Transverse colon (tissue), 4 donors: ENCODE data around the gene KIN. TPM values are rescaled to one million over a fixed set of nuclear protein-coding genes. Genes with fewer than 3 reads are reported as not detected.

Experiments used
- DNase-seq: peaks from one replicate; pipeline ENCODE4 v3.0.0-alpha.2; 2019
- H3K27ac ChIP-seq, 4 donors: fragments of 200-600 bp; sonication (generic); 2 replicates each; pipeline ENCODE4 v1.5.1; 2016 to 2018; ENCODE audit warnings: inconsistent platforms in 4 of 4
- H3K27me3 ChIP-seq: fragments of 200-600 bp; sonication (generic); 2 replicates; pipeline ENCODE4 v1.5.1; 2017; ENCODE audit warnings: inconsistent platforms
- H3K36me3 ChIP-seq, 4 donors: fragments of 200-600 bp; sonication (generic); 2 replicates each; pipeline ENCODE4 v1.5.1; 2017 to 2019; ENCODE audit warnings: inconsistent platforms in 4 of 4
- H3K4me1 ChIP-seq, 4 donors: fragments of 200-600 bp; sonication (generic); 2 replicates each; pipeline ENCODE4 v1.5.1; 2017 to 2020; ENCODE audit warnings: inconsistent platforms in 4 of 4
- H3K4me3 ChIP-seq, 4 donors: fragments of 200-600 bp; sonication (generic); 1 replicate in 1 of 4; 2 replicates in 3 of 4; pipeline versions ENCODE4 v1.5.1 to v1.6.1; 2017 to 2019; ENCODE audit warnings: inconsistent platforms in 4 of 4
- H3K9me3 ChIP-seq, 2 donors: fragments of 200-600 bp; sonication (generic); 2 replicates each; pipeline ENCODE4 v1.5.1; 2017 to 2019; ENCODE audit warnings: inconsistent platforms in 2 of 2
- EP300 ChIP-seq: sonication (generic); formaldehyde crosslinking; IDR thresholded peaks from one replicate; pipeline ENCODE4 v1.6.1; 2017; ENCODE audit warnings: antibody characterized with exemption, low read depth
- POLR2A ChIP-seq: fragments of 450-650 bp; IDR thresholded peaks from one replicate; pipeline ENCODE4 v1.6.1; 2016; ENCODE audit warnings: antibody characterized with exemption, mild to moderate bottlenecking, moderate library complexity
- POLR2AphosphoS5 ChIP-seq, 3 donors: sonication (generic); formaldehyde crosslinking; IDR thresholded peaks; one replicate each; pipeline ENCODE4 v1.6.1; 2016; ENCODE audit warnings: antibody characterized with exemption in 3 of 3
- WGBS, 2 donors: methylation state at CpG; one replicate each; pipeline ENCODE4 v1.1.5; 2018; ENCODE audit warnings: low coverage in 1 of 2; 5-methylcytosine and 5-hydroxymethylcytosine counted together
- in situ Hi-C, 4 donors: fragments of 200-750 bp; cut with MboI; loops; one replicate each; pipeline versions ENCODE4 v1.15.0 to v1.15.1; 2017; ENCODE audit warnings: low sequenced_read_pairs in 3 of 4, low pct_ligation_motif_present in 1 of 4, low pct_unique_long_range_greater_than_20kb in 1 of 4
- intact Hi-C: fragments of 100-400 bp; cut with DNase I; formaldehyde crosslinking; loops from one replicate; pipeline ENCODE4 v1.15.1; 2023; ENCODE audit warnings: low total_unique reads
- total RNA-seq, 4 donors: library from RNA; depleted of rRNA; stranded (reverse); fragments of >200 nt; gene quantifications; one replicate each; pipeline ENCODE4 v1.1.0, GENCODE V29; 2016
- TF ChIP-seq, protein P1 (sequence below), 5 experiments: fragments of 200-600 bp in 3 of 5; fragments of 450-650 bp in 2 of 5; sonication (generic) in 3 of 5; IDR thresholded peaks; 1 replicate in 2 of 5; 2 replicates in 3 of 5; pipeline ENCODE4 v1.5.1; 2016 to 2017; ENCODE audit warnings: antibody characterized with exemption in 5 of 5, inconsistent platforms in 3 of 5, mild to moderate bottlenecking in 2 of 5, moderate library complexity in 1 of 5

The KIN gene
- total RNA-seq, 4 donors from 2014 or later = 1.8 to 10.8 (median 5.5) TPM

- intact Hi-C loops (no loop called here), in situ Hi-C loops (no loop called here)
- H3K4me3 ChIP-seq = no peak overlapping the region
- DNase-seq = no peak
- no peaks in the 10 kb centered on the region for H3K9me3 ChIP-seq
- peaks cover 2% of the 10 kb centered on the region for H3K27me3 ChIP-seq
- 75 to 85% methylated on average over 1 of the region's 1 CpG for WGBS, 2 donors
- no peaks in the 10 kb centered on the region for H3K4me1 ChIP-seq
- H3K27ac ChIP-seq = no peak overlapping the region
- no peaks in the 10 kb centered on the region for H3K36me3 ChIP-seq
- TF ChIP-seq EP300 = no peak
- TF ChIP-seq POLR2A = no peak
- TF ChIP-seq, protein P1, sequence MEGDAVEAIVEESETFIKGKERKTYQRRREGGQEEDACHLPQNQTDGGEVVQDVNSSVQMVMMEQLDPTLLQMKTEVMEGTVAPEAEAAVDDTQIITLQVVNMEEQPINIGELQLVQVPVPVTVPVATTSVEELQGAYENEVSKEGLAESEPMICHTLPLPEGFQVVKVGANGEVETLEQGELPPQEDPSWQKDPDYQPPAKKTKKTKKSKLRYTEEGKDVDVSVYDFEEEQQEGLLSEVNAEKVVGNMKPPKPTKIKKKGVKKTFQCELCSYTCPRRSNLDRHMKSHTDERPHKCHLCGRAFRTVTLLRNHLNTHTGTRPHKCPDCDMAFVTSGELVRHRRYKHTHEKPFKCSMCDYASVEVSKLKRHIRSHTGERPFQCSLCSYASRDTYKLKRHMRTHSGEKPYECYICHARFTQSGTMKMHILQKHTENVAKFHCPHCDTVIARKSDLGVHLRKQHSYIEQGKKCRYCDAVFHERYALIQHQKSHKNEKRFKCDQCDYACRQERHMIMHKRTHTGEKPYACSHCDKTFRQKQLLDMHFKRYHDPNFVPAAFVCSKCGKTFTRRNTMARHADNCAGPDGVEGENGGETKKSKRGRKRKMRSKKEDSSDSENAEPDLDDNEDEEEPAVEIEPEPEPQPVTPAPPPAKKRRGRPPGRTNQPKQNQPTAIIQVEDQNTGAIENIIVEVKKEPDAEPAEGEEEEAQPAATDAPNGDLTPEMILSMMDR (IDR thresholded peaks at IDR 0.05) = no peak
- TF ChIP-seq POLR2AphosphoS5 (IDR thresholded peaks at IDR 0.05) = no peak
These were observed 77.3 kb downstream of the KIN start for GRCh38 chr10:7710446-7710845.

DNA sequence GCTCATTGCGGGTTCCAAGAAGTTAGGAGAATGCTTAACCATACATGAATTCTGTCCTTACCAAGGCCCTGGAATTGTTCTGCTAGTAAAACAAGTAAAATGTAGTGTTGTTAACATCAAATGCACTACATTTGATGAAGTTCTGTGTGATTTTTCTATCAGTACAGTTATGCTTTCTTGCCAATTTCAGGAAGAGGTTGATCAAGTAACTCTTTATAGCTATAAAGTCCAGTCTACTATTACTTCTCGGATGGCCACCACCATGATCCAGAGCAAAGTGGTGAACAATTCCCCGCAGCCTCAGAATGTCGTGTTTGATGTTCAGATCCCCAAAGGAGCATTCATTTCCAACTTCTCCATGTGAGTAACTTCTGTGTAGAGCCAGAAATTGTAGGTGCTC is 79.0 kb downstream of the KIN start:
- 91 to 100% methylated on average over 1 to 4 of the region's 4 CpGs for WGBS, 2 donors
- Histone ChIP-seq H3K27ac (no peak overlapping the region), H3K9me3 (no peaks in the 10 kb centered on the region), H3K4me3 (no peak overlapping the region), H3K4me1 (no peaks in the 10 kb centered on the region), H3K27me3 (peaks cover 2% of the 10 kb centered on the region), H3K36me3 (no peaks in the 10 kb centered on the region)
- in situ Hi-C loops (no loop called here), intact Hi-C loops (no loop called here)
- DNase-seq = no peak
- TF ChIP-seq, protein P1 (IDR thresholded peaks at IDR 0.05) = no peak
- TF ChIP-seq POLR2AphosphoS5 (IDR thresholded peaks at IDR 0.05) (no peak), POLR2A (no peak), EP300 (no peak)

DNA sequence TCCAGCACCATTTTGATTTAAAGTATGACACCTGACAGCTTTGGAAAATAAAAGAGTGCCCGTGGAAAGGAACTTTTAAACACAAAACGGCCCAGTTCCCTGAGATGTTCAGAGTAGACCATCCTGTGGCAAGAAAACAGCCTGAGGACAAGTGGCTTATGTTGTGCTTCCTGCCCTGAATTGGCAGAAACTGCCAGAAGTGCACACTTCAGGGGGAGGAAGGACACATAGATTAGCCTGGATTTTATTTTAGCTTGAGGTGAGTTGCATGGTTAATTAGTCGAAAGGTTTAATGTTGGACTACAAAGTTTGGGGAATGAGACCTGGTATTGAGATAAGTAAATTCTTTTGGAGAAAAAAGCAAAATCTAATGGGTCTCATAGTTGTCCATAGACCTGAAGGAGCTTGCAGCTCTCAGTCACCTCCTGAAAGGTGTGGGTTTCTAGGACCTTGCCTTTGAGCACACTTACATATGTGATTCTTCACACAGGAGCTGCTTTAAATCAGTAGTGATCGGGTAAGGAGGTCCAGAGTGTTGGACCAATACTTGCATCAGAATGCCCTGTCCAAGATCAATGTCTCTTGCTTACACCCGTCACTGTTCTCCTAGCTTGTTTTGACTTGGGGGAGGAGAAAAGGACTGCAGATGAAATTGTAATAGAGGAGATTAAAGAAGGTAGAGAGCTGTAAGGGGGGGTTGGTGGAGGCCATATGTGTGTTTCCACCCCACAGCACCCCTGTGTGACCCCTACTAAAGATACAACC is 79.8 kb downstream of the KIN start:
- TF ChIP-seq POLR2AphosphoS5 (IDR thresholded peaks at IDR 0.05) = no peak
- TF ChIP-seq, protein P1 (IDR thresholded peaks at IDR 0.05) = no peak
- no peak for TF ChIP-seq EP300
- no peak for TF ChIP-seq POLR2A
- no peak for DNase-seq
- Histone ChIP-seq H3K36me3 (no peaks in the 10 kb centered on the region), H3K4me1 (no peaks in the 10 kb centered on the region), H3K9me3 (no peaks in the 10 kb centered on the region), H3K4me3 (no peak overlapping the region), H3K27me3 (peaks cover 2% of the 10 kb centered on the region), H3K27ac (no peak overlapping the region)
- 84 to 87% methylated on average over 4 to 5 of the region's 5 CpGs for WGBS, 2 donors
- intact Hi-C loops = no loop called here
- in situ Hi-C loops = no loop called here

- H3K36me3 ChIP-seq = no peaks in the 10 kb centered on the region
- no peak overlapping the region for H3K27ac ChIP-seq
- H3K9me3 ChIP-seq = no peaks in the 10 kb centered on the region
- H3K27me3 ChIP-seq = peaks cover 2% of the 10 kb centered on the region
- no peak for DNase-seq
- in situ Hi-C loops = no loop called here
- WGBS, 2 donors = 47 to 56% methylated on average over 4 of the region's 4 CpGs
- intact Hi-C loops = no loop called here
- H3K4me1 ChIP-seq = no peaks in the 10 kb centered on the region
- TF ChIP-seq, protein P1 (IDR thresholded peaks at IDR 0.05) = no peak
- TF ChIP-seq EP300 (no peak), POLR2AphosphoS5 (IDR thresholded peaks at IDR 0.05) (no peak), POLR2A (no peak)
- H3K4me3 ChIP-seq = no peak overlapping the region
These were observed 80.7 kb downstream of the KIN start for GRCh38 chr10:7707102-7707501.
